ENCODE data around the gene L3HYPDH. TPM values are rescaled to one million over a fixed set of nuclear protein-coding genes. Genes with fewer than 3 reads are reported as not detected.

Gene L3HYPDH
- total and polyA plus RNA-seq, 2 donors (not counting 3 experiments of a cell fraction or from before 2014, with no cell fraction given), result 26.2 to 30.2 TPM

DNA sequence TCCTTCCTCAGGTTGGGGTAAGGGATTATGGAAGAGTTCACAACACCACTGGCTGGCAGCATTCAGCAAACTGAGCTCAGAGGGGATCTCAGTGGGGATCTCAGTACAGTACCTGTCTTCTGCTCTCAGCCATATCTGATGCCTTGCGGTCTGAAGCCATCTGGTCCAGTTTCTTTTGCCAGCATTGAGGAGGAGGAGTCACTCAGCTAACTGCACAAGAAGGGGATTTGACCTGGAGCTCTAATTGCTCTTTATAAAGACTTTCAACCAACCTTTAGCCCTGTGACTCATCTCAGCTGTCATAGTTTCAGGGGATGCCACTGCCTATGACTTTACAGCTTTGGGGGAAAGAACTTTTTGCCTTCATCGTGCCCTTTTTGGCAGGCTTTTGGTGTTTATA lies 45.0 kb upstream of the L3HYPDH start:
- TF ChIP-seq, protein P1, sequence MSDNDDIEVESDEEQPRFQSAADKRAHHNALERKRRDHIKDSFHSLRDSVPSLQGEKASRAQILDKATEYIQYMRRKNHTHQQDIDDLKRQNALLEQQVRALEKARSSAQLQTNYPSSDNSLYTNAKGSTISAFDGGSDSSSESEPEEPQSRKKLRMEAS (IDR thresholded peaks at IDR 0.05; ENCODE audit: insufficient read depth, insufficient read length), result no peak
- no peak for TF ChIP-seq EZH2 (IDR thresholded peaks at IDR 0.05; ENCODE audit: borderline replicate concordance, low read depth, low read length, severe bottlenecking)
- TF ChIP-seq, protein P2, sequence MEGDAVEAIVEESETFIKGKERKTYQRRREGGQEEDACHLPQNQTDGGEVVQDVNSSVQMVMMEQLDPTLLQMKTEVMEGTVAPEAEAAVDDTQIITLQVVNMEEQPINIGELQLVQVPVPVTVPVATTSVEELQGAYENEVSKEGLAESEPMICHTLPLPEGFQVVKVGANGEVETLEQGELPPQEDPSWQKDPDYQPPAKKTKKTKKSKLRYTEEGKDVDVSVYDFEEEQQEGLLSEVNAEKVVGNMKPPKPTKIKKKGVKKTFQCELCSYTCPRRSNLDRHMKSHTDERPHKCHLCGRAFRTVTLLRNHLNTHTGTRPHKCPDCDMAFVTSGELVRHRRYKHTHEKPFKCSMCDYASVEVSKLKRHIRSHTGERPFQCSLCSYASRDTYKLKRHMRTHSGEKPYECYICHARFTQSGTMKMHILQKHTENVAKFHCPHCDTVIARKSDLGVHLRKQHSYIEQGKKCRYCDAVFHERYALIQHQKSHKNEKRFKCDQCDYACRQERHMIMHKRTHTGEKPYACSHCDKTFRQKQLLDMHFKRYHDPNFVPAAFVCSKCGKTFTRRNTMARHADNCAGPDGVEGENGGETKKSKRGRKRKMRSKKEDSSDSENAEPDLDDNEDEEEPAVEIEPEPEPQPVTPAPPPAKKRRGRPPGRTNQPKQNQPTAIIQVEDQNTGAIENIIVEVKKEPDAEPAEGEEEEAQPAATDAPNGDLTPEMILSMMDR (IDR thresholded peaks at IDR 0.05; ENCODE audit: extremely low read depth in 1 of 2, insufficient read depth in 1 of 2, low read depth in 1 of 2, low read length in 2 of 2), result no peak
- no peak for TF ChIP-seq POLR2A (IDR thresholded peaks at IDR 0.05; ENCODE audit: low read depth, low read length)
- no peak for TF ChIP-seq MYC (IDR thresholded peaks at IDR 0.05; ENCODE audit: low read depth, low read length)
- no peak for TF ChIP-seq JUN (IDR thresholded peaks at IDR 0.05; ENCODE audit: borderline replicate concordance, insufficient read depth, insufficient read length, low read depth)
- TF ChIP-seq POLR2AphosphoS5 (IDR thresholded peaks at IDR 0.05; ENCODE audit: insufficient read depth, low read depth, low read length), result no peak
- TF ChIP-seq GATA2 (IDR thresholded peaks at IDR 0.05; ENCODE audit: insufficient read depth, insufficient read length, low read depth, low read length), result no peak
- no peak for TF ChIP-seq FOS (IDR thresholded peaks at IDR 0.05; ENCODE audit: borderline replicate concordance, insufficient read depth, low read length)
- BruUV-seq (replicated peaks), result no TSS peak
- FAIRE-seq (no peak), DNase-seq (ENCODE audit: low read depth, low spot score) (no peak)
- Histone ChIP-seq H2AFZ (ENCODE audit: low read depth, low read length) (no peak overlapping the region), H3K9ac (replicated peaks; ENCODE audit: extremely low read depth, insufficient read depth, low read length) (no peak overlapping the region), H3K4me2 (ENCODE audit: insufficient read depth, low read length) (no peak overlapping the region), H3K9me1 (replicated peaks; ENCODE audit: control insufficient read depth, extremely low read depth, insufficient read depth, low read length) (no peaks in the 10 kb centered on the region), H3K27me3 (ENCODE audit: control insufficient read depth in 2 of 2, insufficient read depth in 2 of 2, low read length in 2 of 2) (peaks cover 0 to 12% of the 10 kb centered on the region in 2 experiments), H3K27ac (ENCODE audit: insufficient read depth, low read depth, low read length) (no peak overlapping the region), H3K4me1 (ENCODE audit: control insufficient read depth, extremely low read depth, insufficient read depth, low read length) (no peaks in the 10 kb centered on the region), H3K9me3 (replicated peaks; ENCODE audit: control insufficient read depth, insufficient read depth, low read length) (no peaks in the 10 kb centered on the region), H3K36me3 (ENCODE audit: control insufficient read depth in 2 of 2, extremely low read depth in 1 of 2, insufficient read depth in 2 of 2, low read length in 2 of 2) (no peaks in the 10 kb centered on the region), H4K20me1 (replicated peaks; ENCODE audit: control insufficient read depth, extremely low read depth, insufficient read depth, low read length) (no peaks in the 10 kb centered on the region), H3K79me2 (ENCODE audit: control insufficient read depth, insufficient read depth, low read length) (no peaks in the 10 kb centered on the region), H3K4me3 (replicated peaks in 1 of 3; ENCODE audit: insufficient read depth in 1 of 3, low read depth in 1 of 3, low read length in 3 of 3) (no peak overlapping the region)
- intact Hi-C loops (cut with micrococcal nuclease), result no loop called here
- ChIA-PET CTCF (interaction anchor here (0.8 kb wide), 1 partner anchor 369 kb away, joined by 3 read pairs; no protein-coding TSS in a partner anchor), POLR2A (no interaction called here)
- dilution Hi-C loops (cut with MboI; ENCODE audit: extremely low pct_ligation_motif_present, low sequenced_read_pairs), result no loop called here

Data from endothelial cell of umbilical vein (primary cell).